Measurements from ENCODE around the gene FCHSD1.

Gene FCHSD1

GRCh38 chr5:141597814-141598213 is 53.4 kb downstream of the FCHSD1 start:
- H3K9me3 ChIP-seq (replicated peaks in 1 of 11) = peaks cover 15 to 34% (median 22%) of the 10 kb centered on the region in 11 experiments
- H3K4me3 ChIP-seq = peak overlapping the region in 2 of 10 experiments; percentile 0; a peak in 1 of 20 replicates
- H3K36me3 ChIP-seq = peaks cover 19 to 91% (median 70%) of the 10 kb centered on the region in 11 experiments
- H4K20me1 ChIP-seq = peaks cover 4 to 40% (median 17%) of the 10 kb centered on the region in 11 experiments; a peak in 17 of 22 replicates
- TF ChIP-seq Cebpa-rat (IDR thresholded peaks at IDR 0.05) = no peak
- peaks cover 52 to 98% (median 82%) of the 10 kb centered on the region in 10 experiments for H3K4me1 ChIP-seq
- no peak overlapping the region; a peak in 1 of 22 replicates for H3K9ac ChIP-seq
- peak overlapping the region in 9 of 11 experiments; percentile 29 to 93 (median 55); a peak in 14 of 22 replicates for H3K4me2 ChIP-seq
- peak overlapping the region in 10 of 11 experiments; percentile 11 to 94 (median 59); a peak in 19 of 22 replicates for H3K27ac ChIP-seq
- no peaks in the 10 kb centered on the region for H3K27me3 ChIP-seq

GRCh38 chr5:141597394-141597793 is 53.8 kb downstream of the FCHSD1 start:
- H3K4me1 ChIP-seq = peaks cover 52 to 98% (median 82%) of the 10 kb centered on the region in 10 experiments
- peaks cover 19 to 90% (median 66%) of the 10 kb centered on the region in 11 experiments for H3K36me3 ChIP-seq
- peak overlapping the region in 2 of 10 experiments; percentile 0; a peak in 1 of 20 replicates for H3K4me3 ChIP-seq
- no peaks in the 10 kb centered on the region for H3K27me3 ChIP-seq
- H3K9me3 ChIP-seq (replicated peaks in 1 of 11) = peaks cover 15 to 33% (median 21%) of the 10 kb centered on the region in 11 experiments
- TF ChIP-seq Cebpa-rat (IDR thresholded peaks at IDR 0.05) = no peak
- peak overlapping the region in 9 of 11 experiments; percentile 29 to 93 (median 55); a peak in 15 of 22 replicates for H3K4me2 ChIP-seq
- peak overlapping the region in 10 of 11 experiments; percentile 11 to 94 (median 59); a peak in 19 of 22 replicates for H3K27ac ChIP-seq
- no peak overlapping the region for H3K9ac ChIP-seq
- H4K20me1 ChIP-seq = peaks cover 4 to 44% (median 21%) of the 10 kb centered on the region in 11 experiments; a peak in 17 of 22 replicates

- peaks cover 15 to 32% (median 21%) of the 10 kb centered on the region in 11 experiments for H3K9me3 ChIP-seq (replicated peaks in 1 of 11)
- peaks cover 4 to 46% (median 22%) of the 10 kb centered on the region in 11 experiments; a peak in 18 of 22 replicates for H4K20me1 ChIP-seq
- no peaks in the 10 kb centered on the region for H3K27me3 ChIP-seq
- no peak for TF ChIP-seq Cebpa-rat (IDR thresholded peaks at IDR 0.05)
- H3K4me3 ChIP-seq = no peak overlapping the region
- H3K4me1 ChIP-seq = peaks cover 51 to 95% (median 81%) of the 10 kb centered on the region in 10 experiments
- no peak overlapping the region for H3K9ac ChIP-seq
- H3K36me3 ChIP-seq = peaks cover 19 to 85% (median 65%) of the 10 kb centered on the region in 11 experiments
- peak overlapping the region in 8 of 11 experiments; percentile 3 to 94 (median 57); a peak in 10 of 22 replicates for H3K27ac ChIP-seq
- peak overlapping the region in 7 of 11 experiments; percentile 29 to 93 (median 58); a peak in 12 of 22 replicates for H3K4me2 ChIP-seq
Observed at GRCh38 chr5:141596867-141597266, 54.4 kb downstream of the FCHSD1 start.

- peaks cover 9 to 94% (median 63%) of the 10 kb centered on the region in 11 experiments; a peak in 21 of 22 replicates for H4K20me1 ChIP-seq
- H3K4me1 ChIP-seq = peaks cover 24 to 88% (median 63%) of the 10 kb centered on the region in 10 experiments
- peak overlapping the region in 5 of 11 experiments; percentile 41 to 63 (median 53); a peak in 10 of 22 replicates for H3K4me2 ChIP-seq
- peak overlapping the region in 3 of 11 experiments; percentile 14 to 49 (median 36); a peak in 6 of 22 replicates for H3K27ac ChIP-seq
- H3K9me3 ChIP-seq (replicated peaks in 1 of 11) = peaks cover 0 to 3% (median 0%) of the 10 kb centered on the region in 11 experiments; a peak in 4 of 22 replicates
- H3K36me3 ChIP-seq = peaks cover 34 to 87% (median 82%) of the 10 kb centered on the region in 11 experiments
- peak overlapping the region in 1 of 11 experiments; percentile 21; a peak in 1 of 22 replicates for H3K9ac ChIP-seq
- H3K4me3 ChIP-seq = no peak overlapping the region
- no peaks in the 10 kb centered on the region for H3K27me3 ChIP-seq
- no peak for TF ChIP-seq Cebpa-rat (IDR thresholded peaks at IDR 0.05)
Observed at GRCh38 chr5:141590127-141590526, 61.1 kb downstream of the FCHSD1 start.
